ENCODE results near the gene AMBP. TPM values are rescaled to one million over a fixed set of nuclear protein-coding genes. Genes with fewer than 3 reads are reported as not detected.

The AMBP gene
- total RNA-seq, 1 donor from 2014 or later = 0.51 TPM

- ATAC-seq (ENCODE audit: poor library complexity) (peak; percentile 6), DNase-seq (no peak)
- intact Hi-C loops (cut with DNase I) = no loop called here
Measured at GRCh38 chr9:114115654-114116125, 37.6 kb upstream of the AMBP start.

- intact Hi-C loops (cut with DNase I) = loop anchor here (5.0 kb wide), 2 partner anchors 33 to 158 kb away; no protein-coding TSS in a partner anchor
- no peak for ATAC-seq (ENCODE audit: poor library complexity)
- no peak for DNase-seq
Measured at GRCh38 chr9:114114364-114114763, 36.3 kb upstream of the AMBP start.

GRCh38 chr9:114112778-114113584 is 34.9 kb upstream of the AMBP start:
- peak; percentile 85 for ATAC-seq (ENCODE audit: poor library complexity)
- intact Hi-C loops (cut with DNase I) = loop anchor here (5.0 kb wide), 2 partner anchors 34 to 159 kb away; no protein-coding TSS in a partner anchor
- peak; percentile 93 for DNase-seq

GRCh38 chr9:114112325-114112724 is 34.2 kb upstream of the AMBP start:
- no peak for DNase-seq
- intact Hi-C loops (cut with DNase I) = loop anchor here (5.0 kb wide), 2 partner anchors 35 to 160 kb away; no protein-coding TSS in a partner anchor
- peak; percentile 54 for ATAC-seq (ENCODE audit: poor library complexity)

GRCh38 chr9:114110180-114110579 is 32.1 kb upstream of the AMBP start:
- ATAC-seq (ENCODE audit: poor library complexity) = no peak
- intact Hi-C loops (cut with DNase I) = loop anchor here (5.0 kb wide), 2 partner anchors 37 to 162 kb away; no protein-coding TSS in a partner anchor
- no peak for DNase-seq

- intact Hi-C loops (cut with DNase I) = no loop called here
- ATAC-seq (ENCODE audit: poor library complexity) (no peak), DNase-seq (no peak)
Measured at GRCh38 chr9:114109124-114109523, 31.0 kb upstream of the AMBP start.

GRCh38 chr9:114108016-114108833 is 30.1 kb upstream of the AMBP start:
- ATAC-seq (ENCODE audit: poor library complexity) (peak; percentile 95), DNase-seq (peak; percentile 86)
- intact Hi-C loops (cut with DNase I) = no loop called here

- intact Hi-C loops (cut with DNase I) = no loop called here
- ATAC-seq (ENCODE audit: poor library complexity) = peak; percentile 16
- DNase-seq = no peak
Measured at GRCh38 chr9:114107286-114108001, 29.3 kb upstream of the AMBP start.

- ATAC-seq (ENCODE audit: poor library complexity) = no peak
- intact Hi-C loops (cut with DNase I) = no loop called here
- DNase-seq = no peak
Measured at GRCh38 chr9:114105236-114105635, 27.1 kb upstream of the AMBP start.

- intact Hi-C loops (cut with DNase I) = no loop called here
- DNase-seq (no peak), ATAC-seq (ENCODE audit: poor library complexity) (no peak)
Measured at GRCh38 chr9:114102484-114102883, 24.4 kb upstream of the AMBP start.

GRCh38 chr9:114100536-114100935 is 22.4 kb upstream of the AMBP start:
- DNase-seq (no peak), ATAC-seq (ENCODE audit: poor library complexity) (no peak)
- intact Hi-C loops (cut with DNase I) = no loop called here

- DNase-seq (no peak), ATAC-seq (ENCODE audit: poor library complexity) (no peak)
- intact Hi-C loops (cut with DNase I) = no loop called here
Measured at GRCh38 chr9:114099669-114100270, 21.7 kb upstream of the AMBP start.

- intact Hi-C loops (cut with DNase I) = no loop called here
- peak; percentile 23 for ATAC-seq (ENCODE audit: poor library complexity)
Measured at GRCh38 chr9:114098936-114099668, 21.0 kb upstream of the AMBP start, which contains the start of gene KIF12. Gene KIF12, minus strand, starts transcription at chr9:114099292. Its CDS starts 16 bp downstream, at chr9:114099276.

GRCh38 chr9:114098021-114098935 is 20.2 kb upstream of the AMBP start:
- DNase-seq = no peak
- intact Hi-C loops (cut with DNase I) = no loop called here
- peak; percentile 90 for ATAC-seq (ENCODE audit: poor library complexity)

More at GRCh38 chr9:114098936-114099668, 21.0 kb upstream of the AMBP start, which contains the start of gene KIF12:
- DNase-seq = no peak

- ATAC-seq (ENCODE audit: poor library complexity) (no peak), DNase-seq (no peak)
- intact Hi-C loops (cut with DNase I) = no loop called here
Measured at GRCh38 chr9:114097613-114098020, 19.5 kb upstream of the AMBP start.

GRCh38 chr9:114096866-114097612 is 18.9 kb upstream of the AMBP start:
- DNase-seq (no peak), ATAC-seq (ENCODE audit: poor library complexity) (no peak)
- intact Hi-C loops (cut with DNase I) = no loop called here
